Fibroblast of the conjunctiva (primary cell): ENCODE measurements around the gene GPC6.
A peak's percentile ranks its signal among the peaks of the same experiment; 100 is the strongest.
"Not testable (repeated sequence)": the region's sequence is repeated elsewhere in the genome, so short reads cannot be mapped to it uniquely, and the experiment has no call there.

Experiments used
- DNase-seq: peaks from one replicate; pipeline ENCODE4 v3.0.0-alpha.2; 2010; ENCODE audit warnings: low read depth

GPC6 gene

GRCh38 chr13:93226623-93227279 is at the start of gene GPC6:
Gene GPC6, plus strand, starts transcription at chr13:93226807.
- DNase-seq = peak; percentile 85

GRCh38 chr13:93180356-93180969 is 46.1 kb upstream of the GPC6 start:
- DNase-seq = no peak

- DNase-seq = no peak
Observed at GRCh38 chr13:93182406-93182805, 44.2 kb upstream of the GPC6 start.

DNA sequence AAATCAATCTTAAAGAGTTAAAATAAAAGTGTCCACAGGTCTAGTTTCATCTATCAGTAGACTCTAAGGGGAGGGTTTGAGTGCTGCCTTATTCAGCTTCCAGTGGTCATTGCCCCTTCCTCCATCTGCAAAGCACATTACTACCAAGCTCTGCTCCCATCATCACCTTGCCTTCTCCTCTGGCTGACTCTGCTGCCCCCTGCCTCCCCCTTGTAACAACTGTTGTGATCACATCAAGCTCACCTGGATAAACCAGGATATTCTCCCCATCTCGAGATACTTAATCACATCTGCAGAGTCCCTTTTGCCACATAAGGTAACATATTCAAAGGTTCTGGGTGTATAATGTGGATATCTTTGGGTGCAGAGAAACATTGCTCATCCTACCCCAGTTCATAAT is 43.3 kb upstream of the GPC6 start:
- DNase-seq = no peak

DNA sequence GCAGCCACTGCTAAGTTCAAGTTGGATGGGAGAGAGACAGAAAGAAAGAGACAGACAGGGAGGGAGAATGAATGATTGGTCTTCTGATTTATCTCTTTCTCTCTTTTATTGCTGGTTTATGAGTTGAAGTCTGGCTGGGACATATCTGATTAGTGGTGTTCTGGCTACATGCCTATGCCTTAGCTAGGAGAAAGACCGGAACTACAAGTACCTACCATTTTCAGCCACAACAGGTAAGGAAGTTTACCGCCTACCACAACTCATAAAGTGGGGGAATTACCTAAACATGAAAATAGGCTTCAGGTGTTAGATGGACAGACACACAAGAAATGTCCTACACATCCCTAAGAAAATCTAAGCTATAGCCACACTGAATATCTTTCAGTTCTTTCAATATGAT is 36.6 kb upstream of the GPC6 start:
- DNase-seq = no peak

DNA sequence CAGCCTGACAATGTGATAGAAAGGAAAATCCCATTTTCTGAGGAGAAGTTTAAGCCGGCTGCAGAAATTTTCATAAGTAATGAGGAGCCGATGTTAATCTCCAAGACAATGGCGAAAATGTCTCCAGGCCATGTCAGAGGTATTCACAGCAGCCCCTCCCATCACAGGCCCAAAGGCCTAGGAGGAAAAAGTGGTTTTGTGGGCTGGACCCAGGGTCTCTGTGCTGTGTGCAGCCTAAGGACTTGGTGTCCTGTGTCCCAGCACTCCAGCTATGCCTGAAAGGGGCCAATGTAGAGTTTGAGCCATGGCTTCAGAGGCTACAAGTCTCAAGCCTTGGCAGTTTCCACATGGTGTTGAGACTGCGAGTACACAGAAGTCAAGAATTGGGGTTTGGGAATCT is 32.9 kb upstream of the GPC6 start:
- DNase-seq = no peak

DNA sequence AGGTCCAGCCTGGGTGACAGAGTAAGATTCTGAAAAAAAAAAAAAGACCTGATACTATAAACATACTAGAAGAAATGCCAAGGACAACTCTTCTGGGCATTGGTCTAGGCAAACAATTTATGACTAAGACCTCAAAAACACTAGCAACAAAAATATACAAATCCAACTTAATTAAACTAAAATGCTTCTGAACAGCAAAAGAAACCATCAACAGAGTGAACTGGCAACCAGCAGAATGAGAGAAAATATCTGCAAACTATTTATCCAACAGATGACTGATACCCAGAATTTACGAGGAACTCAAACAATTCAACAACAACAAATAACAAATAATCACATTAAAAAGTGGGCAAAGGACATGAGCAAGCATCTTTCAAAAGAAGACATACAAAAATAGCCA is 26.8 kb upstream of the GPC6 start:
- no peak for DNase-seq

GRCh38 chr13:93200626-93201025 is 26.0 kb upstream of the GPC6 start:
- DNase-seq = no peak

- DNase-seq = no peak
Observed at GRCh38 chr13:93201992-93202558, 24.5 kb upstream of the GPC6 start.

GRCh38 chr13:93206778-93207392 is 19.7 kb upstream of the GPC6 start:
- DNase-seq = not testable (repeated sequence)

DNA sequence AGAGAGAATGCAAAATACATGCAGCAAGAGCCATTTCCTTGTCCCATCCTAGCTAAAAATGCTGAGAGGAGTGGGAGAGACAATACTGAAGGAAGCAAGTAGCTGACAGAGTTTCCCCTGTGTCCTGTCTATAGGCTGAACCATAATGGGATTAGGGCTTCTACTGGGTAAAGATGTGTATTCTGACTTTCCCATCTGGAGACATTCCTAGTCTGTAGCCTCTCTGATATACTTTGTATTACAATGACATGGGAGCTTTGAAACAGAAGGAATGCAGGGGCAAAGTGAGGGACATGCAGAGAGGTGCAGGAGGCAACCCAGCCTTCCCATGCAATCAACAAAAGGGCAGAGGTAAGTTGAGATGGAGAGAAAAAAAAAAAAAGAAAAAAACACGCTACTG is 10.5 kb upstream of the GPC6 start:
- DNase-seq = no peak

DNA sequence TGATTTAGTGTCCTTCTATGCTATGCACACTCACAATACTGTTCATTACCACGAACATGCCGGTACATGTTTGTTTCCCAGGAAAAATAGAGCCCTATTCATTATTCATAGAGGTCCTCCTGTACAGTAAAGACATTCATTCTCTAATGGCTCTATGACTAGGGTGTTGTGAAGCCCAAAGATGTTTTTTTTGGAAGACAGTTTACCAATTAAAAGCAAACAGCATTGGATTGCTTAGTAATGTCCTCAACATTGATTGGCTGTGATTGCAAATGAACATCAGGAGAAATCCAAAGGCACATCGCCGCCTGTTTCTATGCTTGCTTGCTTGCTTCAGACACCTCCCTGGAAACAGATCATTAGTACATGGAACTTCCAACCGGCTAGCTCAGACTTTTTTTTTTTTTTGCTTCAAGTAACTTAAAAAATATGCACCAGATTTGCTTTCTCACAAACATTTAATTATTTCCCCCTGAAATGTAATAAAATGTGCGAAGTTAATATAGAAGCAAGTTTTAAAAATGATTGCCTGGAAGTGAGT is 8.8 kb upstream of the GPC6 start:
- no peak for DNase-seq

DNA sequence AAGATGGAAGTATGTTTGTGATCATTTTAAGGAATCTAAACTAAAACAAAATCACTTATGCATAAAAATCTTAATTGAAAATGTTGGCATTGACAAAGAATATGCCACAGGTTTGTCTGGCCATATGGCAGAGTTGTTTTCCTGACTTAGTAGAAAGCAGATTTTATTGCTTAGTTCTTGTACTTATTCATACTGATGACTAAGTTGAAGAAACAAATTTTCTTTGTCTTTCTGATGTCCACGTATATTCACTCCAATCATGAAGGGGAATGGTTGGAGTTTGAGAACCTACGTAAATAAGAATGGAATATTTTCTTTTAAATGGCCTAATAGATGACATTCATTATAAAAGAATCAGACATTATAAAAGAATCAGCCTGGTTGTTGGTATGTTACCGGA is 8.0 kb upstream of the GPC6 start:
- no peak for DNase-seq

DNA sequence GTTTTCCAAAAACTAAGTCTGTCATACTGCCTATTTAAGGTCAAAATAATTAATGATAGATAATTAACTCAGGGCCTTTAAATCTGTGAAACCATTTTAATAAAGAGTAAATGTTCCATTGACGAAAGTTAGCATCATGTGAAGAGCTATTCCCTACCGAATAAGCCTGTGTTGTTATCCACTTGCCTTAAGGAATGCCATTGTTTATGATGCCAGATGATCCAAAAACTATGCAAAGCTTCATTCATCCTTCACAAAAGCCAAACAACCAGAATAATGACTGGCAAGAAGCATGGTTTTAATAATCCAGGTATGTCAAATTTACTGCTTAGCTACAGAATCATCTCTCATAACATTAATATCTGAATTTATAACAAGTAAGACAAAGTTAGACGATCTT is 6.5 kb upstream of the GPC6 start:
- DNase-seq = no peak

DNA sequence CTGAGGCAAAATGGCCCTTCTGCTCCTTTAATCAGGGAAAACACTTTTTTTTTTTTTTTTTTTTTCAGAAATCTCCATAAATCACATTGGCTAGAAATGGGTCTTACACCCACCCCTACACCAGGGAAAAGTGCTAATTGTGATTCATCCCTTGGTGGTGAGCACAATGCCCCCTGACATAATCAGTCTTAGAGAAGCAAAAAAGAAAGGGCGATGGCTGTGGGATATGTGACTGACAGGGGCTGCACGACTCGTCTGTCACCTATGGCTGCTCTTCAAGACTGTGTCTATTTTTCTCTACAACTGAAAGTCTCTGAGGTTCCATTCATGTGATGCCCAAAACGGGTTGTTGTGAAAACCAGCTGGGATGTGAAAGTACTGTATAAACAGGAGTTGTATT is 3.6 kb upstream of the GPC6 start:
- no peak for DNase-seq

GRCh38 chr13:93224535-93224934 is 2.1 kb upstream of the GPC6 start:
- DNase-seq = no peak

DNA sequence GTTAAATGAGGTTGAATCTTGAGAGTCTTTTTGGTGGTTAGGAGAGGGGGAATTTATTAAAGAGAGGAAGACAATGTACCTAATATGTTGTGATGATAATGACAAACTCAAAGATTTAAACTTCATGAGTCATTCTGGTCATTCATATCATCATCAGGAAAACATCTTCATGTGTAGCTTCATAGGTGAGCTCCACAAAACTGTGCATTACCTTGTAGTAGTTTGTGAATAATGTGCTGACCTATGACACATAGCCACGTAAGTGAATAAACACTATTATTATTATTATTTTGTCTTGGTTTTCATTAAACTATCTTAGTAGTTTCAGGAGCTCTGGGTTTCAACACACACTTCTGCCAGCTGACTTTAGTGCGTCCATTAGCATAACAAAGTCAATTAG is 997 bp upstream of the GPC6 start:
- DNase-seq = no peak

- no peak for DNase-seq
Observed at GRCh38 chr13:93226065-93226622, 463 bp upstream of the GPC6 start.

GRCh38 chr13:93227280-93227877 is 772 bp downstream of the GPC6 start:
- no peak for DNase-seq

GRCh38 chr13:93227878-93228642 is 1.5 kb downstream of the GPC6 start:
- DNase-seq = peak; percentile 80

DNA sequence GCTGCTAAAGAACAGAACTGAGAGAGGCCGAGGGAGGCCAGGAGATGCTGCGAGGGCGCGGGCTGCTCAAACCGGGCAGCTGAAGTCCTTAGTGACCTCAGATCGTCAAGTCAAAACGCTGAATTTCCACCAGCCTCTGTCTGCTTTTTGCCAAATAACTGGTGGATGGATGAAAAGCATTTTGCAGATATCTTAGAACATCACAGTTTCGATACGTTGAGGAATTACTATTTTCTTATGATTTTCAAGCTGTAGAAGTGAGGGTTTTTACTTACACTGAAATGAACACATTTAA is 2.0 kb downstream of the GPC6 start:
- no peak for DNase-seq
